GM18511 (cell line): Measurements from ENCODE around the gene DPYD.
"Not testable (repeated sequence)": the region's sequence is repeated elsewhere in the genome, so short reads cannot be mapped to it uniquely, and the experiment has no call there.

Source experiments
- ATAC-seq: cut with Tn5 transposase; IDR thresholded peaks from one replicate; pipeline ENCODE4 v1.9.1; 2021; ENCODE audit warnings: mild to moderate bottlenecking, moderate library complexity; ENCODE audit not compliant: unreplicated experiment

The DPYD gene

GRCh38 chr1:97245682-97246081 is 675.2 kb downstream of the DPYD start:
- ATAC-seq = no peak

- ATAC-seq = no peak
These were observed 675.8 kb downstream of the DPYD start for GRCh38 chr1:97245026-97245425.

- ATAC-seq = peak; percentile 62
These were observed 676.8 kb downstream of the DPYD start for GRCh38 chr1:97243973-97244560.

GRCh38 chr1:97238816-97239215 is 682.0 kb downstream of the DPYD start:
- ATAC-seq = no peak

GRCh38 chr1:97231354-97231753 is 689.5 kb downstream of the DPYD start:
- ATAC-seq = not testable (repeated sequence)

GRCh38 chr1:97212671-97213070 is 708.2 kb downstream of the DPYD start:
- ATAC-seq = no peak

- no peak for ATAC-seq
These were observed 710.5 kb downstream of the DPYD start for GRCh38 chr1:97210307-97210706.

GRCh38 chr1:97209381-97209957 is 711.4 kb downstream of the DPYD start:
- no peak for ATAC-seq

GRCh38 chr1:97207868-97208267 is 713.0 kb downstream of the DPYD start:
- no peak for ATAC-seq

- no peak for ATAC-seq
These were observed 716.4 kb downstream of the DPYD start for GRCh38 chr1:97204468-97204867.

- no peak for ATAC-seq
These were observed 718.1 kb downstream of the DPYD start for GRCh38 chr1:97202481-97203380.

GRCh38 chr1:97201641-97202040 is 719.2 kb downstream of the DPYD start:
- no peak for ATAC-seq

- ATAC-seq = no peak
These were observed 720.2 kb downstream of the DPYD start for GRCh38 chr1:97200595-97200994.

- ATAC-seq = no peak
These were observed 723.9 kb downstream of the DPYD start for GRCh38 chr1:97196825-97197516.

- ATAC-seq = no peak
These were observed 727.8 kb downstream of the DPYD start for GRCh38 chr1:97192872-97193572.

- no peak for ATAC-seq
These were observed 730.5 kb downstream of the DPYD start for GRCh38 chr1:97190326-97190725.

GRCh38 chr1:97186381-97186780 is 734.5 kb downstream of the DPYD start:
- ATAC-seq = no peak

GRCh38 chr1:97174039-97174704 is 746.7 kb downstream of the DPYD start:
- ATAC-seq = no peak

- ATAC-seq = no peak
These were observed 750.5 kb downstream of the DPYD start for GRCh38 chr1:97170300-97170699.

- no peak for ATAC-seq
These were observed 752.8 kb downstream of the DPYD start for GRCh38 chr1:97168056-97168455.
